Measurements from ENCODE around the gene FNBP1.
"Not testable (repeated sequence)": the region's sequence is repeated elsewhere in the genome, so short reads cannot be mapped to it uniquely, and the experiment has no call there.

The FNBP1 gene

GRCh38 chr9:130003943-130004552, 38.9 kb downstream of the FNBP1 start:
- no peak overlapping the region for H3K4me3 Mint-ChIP-seq
- no peaks in the 10 kb centered on the region for H3K27me3 Mint-ChIP-seq
- no peaks in the 10 kb centered on the region for H3K9me3 Mint-ChIP-seq
- peaks cover 52% of the 10 kb centered on the region for H3K36me3 Mint-ChIP-seq (ENCODE audit: low read depth)
- H3K4me1 Mint-ChIP-seq (ENCODE audit: low read depth) = peaks cover 25% of the 10 kb centered on the region
- H3K27ac Mint-ChIP-seq = no peak overlapping the region
- intact Hi-C loops (cut with micrococcal nuclease) = no loop called here

- Mint-ChIP-seq H3K9me3 (no peaks in the 10 kb centered on the region), H3K27me3 (no peaks in the 10 kb centered on the region), H3K4me3 (no peak overlapping the region), H3K4me1 (ENCODE audit: low read depth) (peaks cover 25% of the 10 kb centered on the region), H3K27ac (no peak overlapping the region), H3K36me3 (ENCODE audit: low read depth) (peaks cover 53% of the 10 kb centered on the region)
- intact Hi-C loops (cut with micrococcal nuclease) = no loop called here
Observed at GRCh38 chr9:130002320-130002719, 40.7 kb downstream of the FNBP1 start.

- Mint-ChIP-seq H3K9me3 (no peaks in the 10 kb centered on the region), H3K27ac (no peak overlapping the region), H3K27me3 (no peaks in the 10 kb centered on the region), H3K4me1 (ENCODE audit: low read depth) (peaks cover 28% of the 10 kb centered on the region), H3K4me3 (no peak overlapping the region), H3K36me3 (ENCODE audit: low read depth) (peaks cover 44% of the 10 kb centered on the region)
- intact Hi-C loops (cut with micrococcal nuclease) = no loop called here
Observed at GRCh38 chr9:130001190-130001589, 41.8 kb downstream of the FNBP1 start.

DNA sequence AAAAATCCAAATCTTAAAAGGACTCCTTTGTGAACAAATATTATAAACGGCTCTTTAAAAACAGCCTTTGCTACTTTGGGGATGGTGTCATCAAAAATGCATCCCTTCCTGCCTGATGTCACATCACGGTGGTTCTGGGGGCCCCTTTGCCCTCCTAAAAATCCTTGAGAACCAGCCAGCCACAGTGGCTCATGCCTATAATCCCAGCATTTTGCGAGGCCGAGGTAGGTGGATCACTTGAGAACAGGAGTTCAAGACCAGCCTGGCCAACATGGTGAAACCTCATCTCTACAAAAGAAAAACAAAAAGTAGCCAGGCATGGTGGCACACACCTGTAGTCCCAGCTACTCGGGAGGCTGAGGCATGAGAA, 43.9 kb downstream of the FNBP1 start:
- intact Hi-C loops (cut with micrococcal nuclease) = loop anchor here (5.0 kb wide), 1 partner anchor 42 kb away; no protein-coding TSS in a partner anchor
- H3K4me1 Mint-ChIP-seq (ENCODE audit: low read depth) = peaks cover 44% of the 10 kb centered on the region

DNA sequence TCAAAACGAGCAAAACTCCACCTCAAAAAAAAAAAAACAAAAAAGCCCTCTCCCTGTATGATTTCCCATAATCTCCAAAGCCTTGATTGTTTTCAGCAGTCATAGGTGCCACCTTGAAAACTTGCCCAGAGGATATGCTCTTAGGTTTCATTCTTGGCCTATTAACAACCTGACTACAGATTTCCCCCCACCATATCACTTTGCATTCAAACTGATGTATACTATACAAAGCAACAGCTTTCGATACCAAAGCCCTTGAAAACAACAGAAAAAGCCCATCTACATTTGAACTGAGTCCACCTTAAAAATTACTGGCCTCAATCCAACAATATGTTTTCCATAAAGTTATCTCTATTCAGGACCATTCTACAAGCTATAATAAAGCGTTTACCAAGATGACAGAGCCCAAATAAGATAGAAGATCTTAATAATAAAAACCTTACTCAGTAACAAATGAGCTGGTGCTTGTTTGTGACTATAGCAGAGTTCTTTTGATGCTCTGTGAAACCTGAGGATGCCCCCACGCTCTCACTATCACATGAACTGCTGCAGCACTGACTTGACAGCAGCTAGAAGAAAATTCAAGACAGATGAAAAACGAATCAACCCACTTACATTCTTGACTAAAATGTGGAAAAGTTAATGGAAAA, 44.4 kb downstream of the FNBP1 start:
- intact Hi-C loops (cut with micrococcal nuclease) = loop anchor here (5.0 kb wide), 1 partner anchor 41 kb away; no protein-coding TSS in a partner anchor
- no peaks in the 10 kb centered on the region for H3K9me3 Mint-ChIP-seq

More for the DNA sequence above, 43.9 kb downstream of the FNBP1 start:
- Mint-ChIP-seq H3K27ac (peak overlapping the region; percentile 24), H3K36me3 (ENCODE audit: low read depth) (peaks cover 50% of the 10 kb centered on the region), H3K9me3 (no peaks in the 10 kb centered on the region), H3K27me3 (no peaks in the 10 kb centered on the region), H3K4me3 (no peak overlapping the region)

GRCh38 chr9:129997706-129998105, 45.3 kb downstream of the FNBP1 start:
- H3K27me3 Mint-ChIP-seq, H3K9me3 Mint-ChIP-seq, H3K4me3 Mint-ChIP-seq: not testable (repeated sequence)
- Mint-ChIP-seq H3K4me1 (ENCODE audit: low read depth) (peaks cover 42% of the 10 kb centered on the region), H3K27ac (peak overlapping the region; percentile 32), H3K36me3 (ENCODE audit: low read depth) (peaks cover 44% of the 10 kb centered on the region)
- intact Hi-C loops (cut with micrococcal nuclease) = loop anchor here (5.0 kb wide), 1 partner anchor 40 kb away; no protein-coding TSS in a partner anchor

More for the DNA sequence above, 44.4 kb downstream of the FNBP1 start:
- H3K4me3 Mint-ChIP-seq = no peak overlapping the region
- H3K27me3 Mint-ChIP-seq = no peaks in the 10 kb centered on the region
- peaks cover 50% of the 10 kb centered on the region for H3K36me3 Mint-ChIP-seq (ENCODE audit: low read depth)
- H3K4me1 Mint-ChIP-seq (ENCODE audit: low read depth) = peaks cover 44% of the 10 kb centered on the region
- H3K27ac Mint-ChIP-seq = peak overlapping the region; percentile 24

DNA sequence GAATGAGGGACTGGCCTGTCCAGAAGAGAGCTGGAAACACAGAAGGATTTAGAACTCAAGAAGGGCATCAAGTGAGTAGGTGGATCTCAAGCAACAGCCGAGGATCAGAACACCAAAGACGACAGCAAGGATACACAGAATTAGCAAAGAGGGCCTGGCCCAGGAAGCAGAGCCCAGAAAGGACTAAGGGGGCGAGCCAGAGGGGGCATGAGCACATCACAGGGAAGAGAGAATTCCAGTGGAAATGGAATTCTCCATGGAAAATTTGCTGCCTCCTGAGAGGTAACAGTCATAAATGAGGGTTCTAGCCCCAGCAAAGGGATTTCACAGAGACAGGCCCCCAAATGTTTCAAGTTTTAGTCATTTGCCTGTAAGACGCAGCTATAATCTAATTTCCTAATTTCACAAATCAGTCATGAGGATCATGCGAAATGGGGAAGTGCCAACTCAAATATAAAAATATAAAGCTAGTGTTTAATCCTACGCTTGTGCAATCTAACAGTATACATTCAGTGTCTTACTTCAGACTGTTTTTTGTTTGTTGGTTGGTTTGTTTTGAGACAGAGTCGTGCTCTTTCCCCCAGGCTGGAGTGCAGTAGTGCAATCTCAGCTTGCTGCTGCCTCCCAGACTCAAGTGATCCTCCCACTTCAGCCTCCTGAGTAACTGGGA, 46.7 kb downstream of the FNBP1 start:
- Mint-ChIP-seq H3K9me3 (no peaks in the 10 kb centered on the region), H3K4me1 (ENCODE audit: low read depth) (peaks cover 46% of the 10 kb centered on the region), H3K27me3 (no peaks in the 10 kb centered on the region), H3K4me3 (peak overlapping the region; percentile 65), H3K27ac (peak overlapping the region; percentile 92), H3K36me3 (ENCODE audit: low read depth) (peaks cover 40% of the 10 kb centered on the region)
- intact Hi-C loops (cut with micrococcal nuclease) = loop anchor here (5.0 kb wide), 1 partner anchor 39 kb away; no protein-coding TSS in a partner anchor

GRCh38 chr9:129995409-129996160, 47.4 kb downstream of the FNBP1 start:
- H3K36me3 Mint-ChIP-seq (ENCODE audit: low read depth) = peaks cover 41% of the 10 kb centered on the region
- intact Hi-C loops (cut with micrococcal nuclease) = loop anchor here (5.0 kb wide), 1 partner anchor 38 kb away; no protein-coding TSS in a partner anchor
- no peaks in the 10 kb centered on the region for H3K9me3 Mint-ChIP-seq
- H3K27me3 Mint-ChIP-seq = no peaks in the 10 kb centered on the region
- peak overlapping the region; percentile 92 for H3K27ac Mint-ChIP-seq
- H3K4me3 Mint-ChIP-seq = peak overlapping the region; percentile 65
- H3K4me1 Mint-ChIP-seq (ENCODE audit: low read depth) = peaks cover 53% of the 10 kb centered on the region

GRCh38 chr9:129994882-129995281, 48.1 kb downstream of the FNBP1 start:
- Mint-ChIP-seq H3K27ac (peak overlapping the region; percentile 92), H3K4me3 (no peak overlapping the region), H3K4me1 (ENCODE audit: low read depth) (peaks cover 59% of the 10 kb centered on the region), H3K9me3 (no peaks in the 10 kb centered on the region), H3K36me3 (ENCODE audit: low read depth) (peaks cover 45% of the 10 kb centered on the region), H3K27me3 (no peaks in the 10 kb centered on the region)
- intact Hi-C loops (cut with micrococcal nuclease) = loop anchor here (5.0 kb wide), 1 partner anchor 38 kb away; no protein-coding TSS in a partner anchor

- H3K9me3 Mint-ChIP-seq; intact Hi-C loops (cut with micrococcal nuclease); H3K4me3 Mint-ChIP-seq; H3K27me3 Mint-ChIP-seq: not testable (repeated sequence)
- Mint-ChIP-seq H3K36me3 (ENCODE audit: low read depth) (peaks cover 61% of the 10 kb centered on the region), H3K27ac (peak overlapping the region; percentile 13), H3K4me1 (ENCODE audit: low read depth) (peaks cover 51% of the 10 kb centered on the region)
Observed at GRCh38 chr9:129991139-129991538, 51.9 kb downstream of the FNBP1 start.

DNA sequence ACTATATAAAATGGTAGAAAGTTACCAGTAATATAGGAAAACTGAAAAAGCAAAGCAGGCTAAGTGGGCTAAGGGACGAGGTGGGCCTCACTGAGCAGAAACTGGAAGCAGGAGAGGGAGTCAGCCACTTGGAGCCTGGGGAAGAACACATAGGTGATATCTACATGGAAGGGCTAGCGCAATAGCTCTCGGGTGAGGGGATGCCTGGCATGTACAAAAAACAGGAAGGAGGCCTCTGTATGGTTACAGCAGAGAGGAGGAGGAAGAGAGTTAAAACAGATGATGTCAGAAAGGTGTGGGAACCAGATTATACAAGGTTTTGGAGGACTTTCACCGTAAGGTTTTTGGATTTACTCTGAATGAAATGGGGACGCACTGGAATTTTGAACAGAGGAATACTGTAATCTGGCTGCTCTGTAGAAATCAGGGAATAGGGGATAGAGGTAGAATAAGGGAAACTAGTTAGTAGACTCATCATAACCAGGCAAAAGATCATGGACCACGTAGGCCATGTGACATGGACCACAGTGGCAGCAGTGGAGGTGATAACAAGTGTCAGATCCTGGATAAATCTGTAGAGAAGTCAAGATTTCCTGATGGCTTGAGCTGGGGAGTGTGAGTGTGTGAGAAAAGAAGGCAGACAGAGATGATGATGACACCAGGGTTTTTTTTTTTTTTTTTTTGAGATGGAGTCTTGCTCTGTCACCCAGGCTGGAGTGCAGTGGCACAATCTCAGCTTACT, 52.5 kb downstream of the FNBP1 start:
- Mint-ChIP-seq H3K27ac (peak overlapping the region; percentile 13), H3K4me1 (ENCODE audit: low read depth) (peaks cover 44% of the 10 kb centered on the region), H3K27me3 (no peaks in the 10 kb centered on the region), H3K9me3 (no peaks in the 10 kb centered on the region), H3K4me3 (no peak overlapping the region), H3K36me3 (ENCODE audit: low read depth) (peaks cover 68% of the 10 kb centered on the region)
- intact Hi-C loops (cut with micrococcal nuclease) = no loop called here

GRCh38 chr9:129989740-129990139, 53.2 kb downstream of the FNBP1 start:
- intact Hi-C loops (cut with micrococcal nuclease) = loop anchor here (10.0 kb wide), 1 partner anchor 45 kb away; no protein-coding TSS in a partner anchor
- Mint-ChIP-seq H3K4me1 (ENCODE audit: low read depth) (peaks cover 43% of the 10 kb centered on the region), H3K9me3 (peaks cover 5% of the 10 kb centered on the region), H3K36me3 (ENCODE audit: low read depth) (peaks cover 72% of the 10 kb centered on the region), H3K27me3 (no peaks in the 10 kb centered on the region), H3K27ac (peak overlapping the region; percentile 13), H3K4me3 (no peak overlapping the region)

GRCh38 chr9:129989362-129989708, 53.7 kb downstream of the FNBP1 start:
- peaks cover 46% of the 10 kb centered on the region for H3K4me1 Mint-ChIP-seq (ENCODE audit: low read depth)
- peaks cover 8% of the 10 kb centered on the region for H3K9me3 Mint-ChIP-seq
- no peaks in the 10 kb centered on the region for H3K27me3 Mint-ChIP-seq
- H3K36me3 Mint-ChIP-seq (ENCODE audit: low read depth) = peaks cover 72% of the 10 kb centered on the region
- H3K4me3 Mint-ChIP-seq = no peak overlapping the region
- intact Hi-C loops (cut with micrococcal nuclease) = loop anchor here (10.0 kb wide), 1 partner anchor 45 kb away; no protein-coding TSS in a partner anchor
- H3K27ac Mint-ChIP-seq = peak overlapping the region; percentile 12
